ENCODE measurements around the gene TP53BP2. TPM values are rescaled to one million over a fixed set of nuclear protein-coding genes. Genes with fewer than 3 reads are reported as not detected.
A peak's percentile ranks its signal among the peaks of the same experiment; 100 is the strongest.
"Not testable (repeated sequence)": the region's sequence is repeated elsewhere in the genome, so short reads cannot be mapped to it uniquely, and the experiment has no call there.

Gene TP53BP2
- total and polyA plus RNA-seq, 11 donors: 4.6 to 44.8 (median 22.3) TPM

GRCh38 chr1:223742856-223743517 lies 102.8 kb downstream of the TP53BP2 start:
- intact Hi-C loops (cut with DNase I): loop anchor here in 1 of 10 donors (1.0 kb wide), 1 partner anchor 34 kb away; no protein-coding TSS in a partner anchor
- Histone ChIP-seq H3K36me3 (peaks cover 0 to 75% (median 39%) of the 10 kb centered on the region in 9 donors), H3K27me3 (no peaks in the 10 kb centered on the region), H3K27ac (peak overlapping the region in 11 of 12 donors; percentile 46 to 81 (median 66)), H3K4me1 (peaks cover 4 to 72% (median 46%) of the 10 kb centered on the region in 12 donors), H3K4me3 (peak overlapping the region in 1 of 12 donors; percentile 14), H3K9me3 (no peaks in the 10 kb centered on the region)
- ATAC-seq: peak in 3 of 4 donors; percentile 48 to 71 (median 56)
- TF ChIP-seq CTCF (IDR thresholded peaks at IDR 0.05) (no peak), POLR2A (IDR thresholded peaks at IDR 0.05) (no peak)
- WGBS, 4 donors: 48 to 60% (median 55%) methylated on average over 9 of the region's 9 CpGs
- DNase-seq: no peak

DNA sequence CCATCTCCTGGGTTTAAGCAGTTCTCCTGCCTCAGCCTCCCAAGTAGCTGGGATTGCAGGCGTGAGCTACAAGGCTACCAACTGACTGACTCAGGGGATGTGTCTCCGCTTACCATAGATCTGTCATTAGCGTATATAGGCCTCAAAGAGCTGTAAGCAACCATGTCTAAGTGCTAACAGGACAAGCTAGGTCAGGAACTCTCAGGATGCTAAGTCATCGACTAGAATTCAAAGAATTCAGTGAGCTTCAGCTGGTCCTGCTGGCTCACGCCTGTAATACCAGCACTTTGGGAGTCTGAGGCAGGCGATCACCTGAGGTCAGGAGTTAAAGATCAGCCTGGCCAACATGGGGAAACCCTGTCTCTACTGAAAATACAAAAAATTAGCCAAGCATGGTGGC lies 103.9 kb downstream of the TP53BP2 start:
- ATAC-seq: no peak
- peak overlapping the region in 10 of 12 donors; percentile 20 to 79 (median 65) for H3K27ac ChIP-seq

DNA sequence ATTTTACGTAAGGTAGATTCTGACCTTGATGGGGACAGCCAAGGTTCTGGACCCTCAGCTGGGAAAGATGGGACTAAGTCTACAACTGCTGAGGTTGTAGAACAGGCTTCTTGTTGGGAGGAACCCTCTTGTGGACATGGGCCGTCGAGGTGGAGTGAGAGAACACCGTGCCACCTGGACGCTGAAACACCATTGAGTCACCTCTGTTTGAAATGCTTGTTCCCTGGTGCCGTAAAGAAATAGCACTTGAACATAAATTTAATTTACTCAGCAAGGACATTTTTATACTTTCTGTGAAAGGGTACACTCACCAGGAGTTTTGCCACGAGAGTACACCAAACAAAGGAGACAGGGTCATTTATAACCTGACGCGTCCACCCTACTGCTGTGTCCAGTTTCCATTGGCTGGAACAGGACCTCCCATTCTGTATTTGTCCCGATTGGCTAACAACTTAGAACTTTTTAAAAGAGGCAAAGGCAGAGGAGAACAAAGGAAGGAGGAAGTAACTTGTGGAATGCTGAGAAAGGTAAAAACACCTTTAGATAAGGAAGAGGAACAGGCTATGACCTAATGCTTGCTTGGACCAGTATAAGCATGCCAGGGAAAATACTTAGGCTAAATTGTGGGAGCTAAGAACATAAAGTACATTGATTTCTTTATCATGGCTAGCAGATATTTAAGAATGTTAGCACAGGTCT lies 105.6 kb downstream of the TP53BP2 start:
- ATAC-seq; intact Hi-C loops (cut with DNase I); DNase-seq; H3K4me3 ChIP-seq; H3K9me3 ChIP-seq; H3K27me3 ChIP-seq: not testable (repeated sequence)
- 72 to 83% (median 80%) methylated on average over 10 of the region's 10 CpGs for WGBS, 4 donors
- Histone ChIP-seq H3K36me3 (peaks cover 0 to 49% (median 14%) of the 10 kb centered on the region in 9 donors), H3K4me1 (peaks cover 3 to 68% (median 47%) of the 10 kb centered on the region in 12 donors), H3K27ac (peak overlapping the region in 11 of 12 donors; percentile 56 to 78 (median 69))

More for the DNA sequence above, 103.9 kb downstream of the TP53BP2 start:
- DNase-seq: no peak
- H3K4me1 ChIP-seq: peaks cover 3 to 61% (median 43%) of the 10 kb centered on the region in 12 donors
- no peaks in the 10 kb centered on the region for H3K9me3 ChIP-seq
- intact Hi-C loops (cut with DNase I): no loop called here
- TF ChIP-seq CTCF (IDR thresholded peaks at IDR 0.05) (no peak), POLR2A (IDR thresholded peaks at IDR 0.05) (no peak)
- H3K27me3 ChIP-seq: no peaks in the 10 kb centered on the region
- WGBS, 4 donors: 88 to 94% (median 91%) methylated on average over 5 to 6 of the region's 6 CpGs
- peaks cover 0 to 66% (median 31%) of the 10 kb centered on the region in 9 donors for H3K36me3 ChIP-seq
- H3K4me3 ChIP-seq: no peak overlapping the region

GRCh38 chr1:223739366-223740037 lies 106.2 kb downstream of the TP53BP2 start:
- ATAC-seq (peak; percentile 33 to 74 (median 52)), DNase-seq (peak in 2 of 5 donors; percentile 33 to 47)
- Histone ChIP-seq H3K27ac (peak overlapping the region in 11 of 12 donors; percentile 56 to 78 (median 69)), H3K9me3 (no peaks in the 10 kb centered on the region), H3K27me3 (no peaks in the 10 kb centered on the region), H3K4me1 (peaks cover 3 to 73% (median 54%) of the 10 kb centered on the region in 12 donors), H3K36me3 (peaks cover 0 to 43% (median 7%) of the 10 kb centered on the region in 9 donors), H3K4me3 (no peak overlapping the region)
- TF ChIP-seq CTCF (IDR thresholded peaks at IDR 0.05) (no peak), POLR2A (IDR thresholded peaks at IDR 0.05) (no peak)
- WGBS, 4 donors: 21 to 26% (median 23%) methylated on average over 7 of the region's 7 CpGs
- intact Hi-C loops (cut with DNase I): no loop called here
